Measurements from ENCODE around the gene CACNA2D3. TPM values are rescaled to one million over a fixed set of nuclear protein-coding genes. Genes with fewer than 3 reads are reported as not detected.

Gene CACNA2D3
- total RNA-seq, 2 experiments from 2014 or later = not detected

DNA sequence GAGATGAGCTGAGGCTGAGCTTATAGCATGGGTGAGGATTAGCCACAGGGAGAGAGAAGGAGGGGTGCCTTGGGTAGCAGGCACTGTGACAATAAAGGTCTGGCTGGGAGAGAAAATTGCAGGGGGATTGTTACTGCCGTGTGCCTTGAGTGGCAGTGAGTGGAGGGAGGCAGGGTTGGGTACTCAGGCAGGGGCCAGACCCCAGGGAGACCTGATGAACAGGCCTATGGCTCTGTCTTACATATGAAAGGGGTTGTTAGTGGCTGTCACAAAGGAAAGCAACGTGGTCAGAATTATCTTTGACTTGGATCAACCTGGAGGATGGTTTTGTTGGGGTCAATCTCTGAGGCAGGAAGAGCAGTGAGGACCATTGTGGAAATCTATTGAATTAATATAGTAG, 721.0 kb downstream of the CACNA2D3 start:
- ChIA-PET CTCF (ENCODE audit: unreplicated experiment) (no interaction called here), POLR2A (no interaction called here)
- no peak overlapping the region for H3K4me3 ChIP-seq (ENCODE audit: low read depth, low read length, poor library complexity, severe bottlenecking)
- H3K4me1 ChIP-seq (ENCODE audit: insufficient read depth, low read length, poor library complexity, severe bottlenecking) = no peaks in the 10 kb centered on the region
- no peak overlapping the region for H3K27ac ChIP-seq (ENCODE audit: low read depth, low read length, poor library complexity, severe bottlenecking)
- H3K4me2 ChIP-seq (ENCODE audit: low read length) = no peak overlapping the region
- DNase-seq (ENCODE audit: low spot score) = no peak
- H2AFZ ChIP-seq (ENCODE audit: low read length) = no peak overlapping the region
- TF ChIP-seq, protein P1, sequence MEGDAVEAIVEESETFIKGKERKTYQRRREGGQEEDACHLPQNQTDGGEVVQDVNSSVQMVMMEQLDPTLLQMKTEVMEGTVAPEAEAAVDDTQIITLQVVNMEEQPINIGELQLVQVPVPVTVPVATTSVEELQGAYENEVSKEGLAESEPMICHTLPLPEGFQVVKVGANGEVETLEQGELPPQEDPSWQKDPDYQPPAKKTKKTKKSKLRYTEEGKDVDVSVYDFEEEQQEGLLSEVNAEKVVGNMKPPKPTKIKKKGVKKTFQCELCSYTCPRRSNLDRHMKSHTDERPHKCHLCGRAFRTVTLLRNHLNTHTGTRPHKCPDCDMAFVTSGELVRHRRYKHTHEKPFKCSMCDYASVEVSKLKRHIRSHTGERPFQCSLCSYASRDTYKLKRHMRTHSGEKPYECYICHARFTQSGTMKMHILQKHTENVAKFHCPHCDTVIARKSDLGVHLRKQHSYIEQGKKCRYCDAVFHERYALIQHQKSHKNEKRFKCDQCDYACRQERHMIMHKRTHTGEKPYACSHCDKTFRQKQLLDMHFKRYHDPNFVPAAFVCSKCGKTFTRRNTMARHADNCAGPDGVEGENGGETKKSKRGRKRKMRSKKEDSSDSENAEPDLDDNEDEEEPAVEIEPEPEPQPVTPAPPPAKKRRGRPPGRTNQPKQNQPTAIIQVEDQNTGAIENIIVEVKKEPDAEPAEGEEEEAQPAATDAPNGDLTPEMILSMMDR (conservative IDR thresholded peaks at IDR 0.05; ENCODE audit: low read length) = no peak
- no peak for TF ChIP-seq EZH2phosphoT487 (IDR thresholded peaks at IDR 0.05; ENCODE audit: borderline replicate concordance, low read depth, low read length)
- BruUV-seq (replicated peaks) = no TSS peak
- no peaks in the 10 kb centered on the region for H3K9me3 ChIP-seq (ENCODE audit: low read length)
- no peaks in the 10 kb centered on the region for H4K20me1 ChIP-seq (ENCODE audit: insufficient read depth, low read length)
- no peaks in the 10 kb centered on the region for H3K79me2 ChIP-seq (ENCODE audit: insufficient read depth, low read depth, low read length)
- no peaks in the 10 kb centered on the region for H3K9me2 ChIP-seq (ENCODE audit: insufficient read depth, low read length)
- H3K36me3 ChIP-seq (ENCODE audit: insufficient read depth, low read length) = no peaks in the 10 kb centered on the region
- intact Hi-C loops (cut with micrococcal nuclease; ENCODE audit: unreplicated experiment) = no loop called here

DNA sequence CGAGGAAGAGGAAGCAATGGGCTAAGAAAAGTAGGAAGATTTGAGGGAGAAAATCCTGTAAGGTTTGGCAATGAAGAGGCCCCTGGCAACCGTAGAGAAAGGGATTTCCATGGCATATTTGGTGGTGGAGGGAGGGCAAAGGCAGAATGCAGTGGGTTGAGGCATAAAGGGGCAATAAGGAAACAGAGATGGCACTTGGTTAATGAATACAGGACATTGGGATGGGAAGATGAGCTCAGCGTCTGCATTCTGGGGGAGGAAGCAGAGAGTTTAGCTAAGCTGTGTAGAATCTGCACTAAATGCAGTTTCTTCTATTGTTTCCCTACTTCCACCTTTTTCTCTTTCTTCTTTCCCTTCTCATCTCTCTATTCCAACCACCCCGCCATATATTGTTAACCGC, 721.9 kb downstream of the CACNA2D3 start:
- no peaks in the 10 kb centered on the region for H3K9me3 ChIP-seq (ENCODE audit: low read length)
- ChIA-PET CTCF (ENCODE audit: unreplicated experiment) (no interaction called here), POLR2A (no interaction called here)
- H4K20me1 ChIP-seq (ENCODE audit: insufficient read depth, low read length) = no peaks in the 10 kb centered on the region
- no peaks in the 10 kb centered on the region for H3K79me2 ChIP-seq (ENCODE audit: insufficient read depth, low read depth, low read length)
- H3K36me3 ChIP-seq (ENCODE audit: insufficient read depth, low read length) = no peaks in the 10 kb centered on the region
- TF ChIP-seq, protein P1 (conservative IDR thresholded peaks at IDR 0.05; ENCODE audit: low read length) = no peak
- TF ChIP-seq EZH2phosphoT487 (IDR thresholded peaks at IDR 0.05; ENCODE audit: borderline replicate concordance, low read depth, low read length) = no peak
- no peak overlapping the region for H3K27ac ChIP-seq (ENCODE audit: low read depth, low read length, poor library complexity, severe bottlenecking)
- H3K9me2 ChIP-seq (ENCODE audit: insufficient read depth, low read length) = no peaks in the 10 kb centered on the region
- intact Hi-C loops (cut with micrococcal nuclease; ENCODE audit: unreplicated experiment) = no loop called here
- no TSS peak for BruUV-seq (replicated peaks)
- DNase-seq (ENCODE audit: low spot score) = no peak
- H2AFZ ChIP-seq (ENCODE audit: low read length) = no peak overlapping the region
- H3K4me1 ChIP-seq (ENCODE audit: insufficient read depth, low read length, poor library complexity, severe bottlenecking) = no peaks in the 10 kb centered on the region
- H3K4me2 ChIP-seq (ENCODE audit: low read length) = no peak overlapping the region
- no peak overlapping the region for H3K4me3 ChIP-seq (ENCODE audit: low read depth, low read length, poor library complexity, severe bottlenecking)

DNA sequence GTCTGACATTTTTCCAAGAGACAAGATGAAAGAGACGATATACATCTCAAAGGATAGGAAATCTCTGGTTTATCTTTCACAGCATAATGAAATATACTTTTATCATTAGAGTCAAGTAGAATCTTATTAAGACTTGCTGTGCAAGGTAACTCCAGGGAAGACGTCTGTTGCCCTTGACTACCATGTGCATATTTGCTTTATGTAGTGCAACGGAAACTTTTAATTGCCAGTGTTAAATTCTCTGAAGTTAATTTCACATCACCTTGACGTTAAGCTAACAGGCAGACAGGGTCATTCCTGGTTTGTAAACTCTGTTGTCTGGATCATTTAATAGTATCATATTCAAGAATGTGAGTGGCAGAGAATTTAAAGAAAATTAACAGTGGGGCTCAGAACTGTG, 722.7 kb downstream of the CACNA2D3 start:
- H3K9me3 ChIP-seq (ENCODE audit: low read length) = no peaks in the 10 kb centered on the region
- no peak overlapping the region for H3K4me2 ChIP-seq (ENCODE audit: low read length)
- intact Hi-C loops (cut with micrococcal nuclease; ENCODE audit: unreplicated experiment) = no loop called here
- H4K20me1 ChIP-seq (ENCODE audit: insufficient read depth, low read length) = no peaks in the 10 kb centered on the region
- H3K27ac ChIP-seq (ENCODE audit: low read depth, low read length, poor library complexity, severe bottlenecking) = no peak overlapping the region
- no peaks in the 10 kb centered on the region for H3K9me2 ChIP-seq (ENCODE audit: insufficient read depth, low read length)
- H3K4me1 ChIP-seq (ENCODE audit: insufficient read depth, low read length, poor library complexity, severe bottlenecking) = no peaks in the 10 kb centered on the region
- no peaks in the 10 kb centered on the region for H3K79me2 ChIP-seq (ENCODE audit: insufficient read depth, low read depth, low read length)
- TF ChIP-seq EZH2phosphoT487 (IDR thresholded peaks at IDR 0.05; ENCODE audit: borderline replicate concordance, low read depth, low read length) = no peak
- TF ChIP-seq, protein P1 (conservative IDR thresholded peaks at IDR 0.05; ENCODE audit: low read length) = no peak
- ChIA-PET POLR2A (interaction anchor here (0.7 kb wide), 1 partner anchor 657 kb away, joined by 3 read pairs; no protein-coding TSS in a partner anchor), CTCF (ENCODE audit: unreplicated experiment) (no interaction called here)
- H3K4me3 ChIP-seq (ENCODE audit: low read depth, low read length, poor library complexity, severe bottlenecking) = no peak overlapping the region
- DNase-seq (ENCODE audit: low spot score) = no peak
- no peaks in the 10 kb centered on the region for H3K36me3 ChIP-seq (ENCODE audit: insufficient read depth, low read length)
- H2AFZ ChIP-seq (ENCODE audit: low read length) = no peak overlapping the region
- no TSS peak for BruUV-seq (replicated peaks)
